NB4 (cell line): Measurements from ENCODE around the gene GPD1L.

Experiments used
- DNase-seq: peaks from one replicate; pipeline ENCODE4 v3.0.0; 2010; ENCODE audit warnings: low read depth
- H3K4me3 ChIP-seq: one replicate; pipeline ENCODE4 v1.5.1; 2011; ENCODE audit warnings: mild to moderate bottlenecking, low read depth, low read length, moderate library complexity
- MAX ChIP-seq: IDR thresholded peaks from 2 replicates; pipeline ENCODE4 v1.6.1; 2011; ENCODE audit warnings: low read depth, low read length
- MYC ChIP-seq: IDR thresholded peaks from 2 replicates; pipeline ENCODE4 v1.6.1; 2011; ENCODE audit warnings: low read depth, low read length
- POLR2A ChIP-seq: IDR thresholded peaks from 2 replicates; pipeline ENCODE4 v1.6.1; 2011; ENCODE audit warnings: mild to moderate bottlenecking; ENCODE audit not compliant: insufficient read length; ENCODE audit errors: extremely low read depth
- TF ChIP-seq, protein P1 (sequence below): IDR thresholded peaks from one replicate; pipeline ENCODE4 v1.5.1; 2012; ENCODE audit warnings: low read depth, low read length

Gene GPD1L

GRCh38 chr3:32123620-32124019 lies 17.2 kb downstream of the GPD1L start:
- H3K4me3 ChIP-seq: no peak overlapping the region
- DNase-seq: no peak
- TF ChIP-seq MAX: no peak
- TF ChIP-seq MYC: no peak
- TF ChIP-seq, protein P1, sequence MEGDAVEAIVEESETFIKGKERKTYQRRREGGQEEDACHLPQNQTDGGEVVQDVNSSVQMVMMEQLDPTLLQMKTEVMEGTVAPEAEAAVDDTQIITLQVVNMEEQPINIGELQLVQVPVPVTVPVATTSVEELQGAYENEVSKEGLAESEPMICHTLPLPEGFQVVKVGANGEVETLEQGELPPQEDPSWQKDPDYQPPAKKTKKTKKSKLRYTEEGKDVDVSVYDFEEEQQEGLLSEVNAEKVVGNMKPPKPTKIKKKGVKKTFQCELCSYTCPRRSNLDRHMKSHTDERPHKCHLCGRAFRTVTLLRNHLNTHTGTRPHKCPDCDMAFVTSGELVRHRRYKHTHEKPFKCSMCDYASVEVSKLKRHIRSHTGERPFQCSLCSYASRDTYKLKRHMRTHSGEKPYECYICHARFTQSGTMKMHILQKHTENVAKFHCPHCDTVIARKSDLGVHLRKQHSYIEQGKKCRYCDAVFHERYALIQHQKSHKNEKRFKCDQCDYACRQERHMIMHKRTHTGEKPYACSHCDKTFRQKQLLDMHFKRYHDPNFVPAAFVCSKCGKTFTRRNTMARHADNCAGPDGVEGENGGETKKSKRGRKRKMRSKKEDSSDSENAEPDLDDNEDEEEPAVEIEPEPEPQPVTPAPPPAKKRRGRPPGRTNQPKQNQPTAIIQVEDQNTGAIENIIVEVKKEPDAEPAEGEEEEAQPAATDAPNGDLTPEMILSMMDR: no peak

DNA sequence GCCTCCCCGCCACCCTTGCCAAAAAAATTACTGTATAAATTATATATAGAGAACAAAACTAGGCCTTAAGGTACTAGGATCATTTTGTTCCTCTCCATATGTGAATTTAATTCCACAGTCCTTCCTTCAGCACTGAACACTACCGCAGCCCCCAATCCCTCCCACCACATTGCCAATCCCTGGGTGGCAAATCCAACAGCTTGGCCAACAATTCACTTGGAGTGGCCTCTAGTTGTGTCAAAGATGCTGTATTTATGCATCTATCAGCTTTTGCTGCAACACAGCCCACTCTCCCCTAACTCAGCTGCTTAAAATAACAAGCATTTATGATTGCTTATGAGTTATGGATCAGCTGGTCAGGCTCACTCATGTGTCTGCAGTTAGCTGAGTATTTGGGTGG lies 18.6 kb downstream of the GPD1L start:
- TF ChIP-seq, protein P1: no peak
- TF ChIP-seq POLR2A: no peak
- no peak for TF ChIP-seq MAX
- no peak for TF ChIP-seq MYC
- DNase-seq: no peak

GRCh38 chr3:32126305-32127015 lies 20.0 kb downstream of the GPD1L start:
- H3K4me3 ChIP-seq: no peak overlapping the region
- no peak for DNase-seq
- TF ChIP-seq POLR2A (no peak), MYC (no peak), MAX (no peak)
- TF ChIP-seq, protein P1: no peak

More for the DNA sequence above, 18.6 kb downstream of the GPD1L start:
- no peak overlapping the region for H3K4me3 ChIP-seq

- H3K4me3 ChIP-seq: no peak overlapping the region
- DNase-seq: no peak
- TF ChIP-seq POLR2A: no peak
- TF ChIP-seq, protein P1: no peak
- no peak for TF ChIP-seq MYC
- no peak for TF ChIP-seq MAX
These were observed 20.9 kb downstream of the GPD1L start for GRCh38 chr3:32127219-32127826.

DNA sequence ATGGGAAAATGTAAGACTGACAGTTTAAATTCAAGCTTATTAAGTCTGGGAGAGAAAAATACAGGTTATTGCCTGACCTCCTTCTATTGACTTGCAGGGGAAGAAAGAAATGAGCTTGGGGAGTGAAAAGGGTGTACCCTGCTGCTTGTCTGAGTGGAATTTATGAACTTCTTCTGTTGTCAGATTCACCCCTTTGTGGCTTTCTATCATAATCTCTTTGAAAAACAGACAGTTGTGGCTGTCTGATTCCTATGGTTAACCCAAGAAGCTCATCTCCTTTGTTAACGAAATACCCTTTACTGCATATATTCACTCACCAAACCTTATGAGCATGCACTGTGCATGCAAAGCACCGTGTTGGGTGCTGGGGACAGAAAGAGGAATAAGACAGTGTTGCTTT lies 22.5 kb downstream of the GPD1L start:
- H3K4me3 ChIP-seq: no peak overlapping the region
- TF ChIP-seq MYC: no peak
- TF ChIP-seq, protein P1: no peak
- TF ChIP-seq POLR2A: no peak
- TF ChIP-seq MAX: no peak
- no peak for DNase-seq
